ENCODE results near the gene PTPN21. TPM values are rescaled to one million over a fixed set of nuclear protein-coding genes. Genes with fewer than 3 reads are reported as not detected.
A peak's percentile ranks its signal among the peaks of the same experiment; 100 is the strongest.

PTPN21 gene
- total RNA-seq, 4 donors from 2014 or later = 25.6 to 35.5 (median 32.2) TPM

DNA sequence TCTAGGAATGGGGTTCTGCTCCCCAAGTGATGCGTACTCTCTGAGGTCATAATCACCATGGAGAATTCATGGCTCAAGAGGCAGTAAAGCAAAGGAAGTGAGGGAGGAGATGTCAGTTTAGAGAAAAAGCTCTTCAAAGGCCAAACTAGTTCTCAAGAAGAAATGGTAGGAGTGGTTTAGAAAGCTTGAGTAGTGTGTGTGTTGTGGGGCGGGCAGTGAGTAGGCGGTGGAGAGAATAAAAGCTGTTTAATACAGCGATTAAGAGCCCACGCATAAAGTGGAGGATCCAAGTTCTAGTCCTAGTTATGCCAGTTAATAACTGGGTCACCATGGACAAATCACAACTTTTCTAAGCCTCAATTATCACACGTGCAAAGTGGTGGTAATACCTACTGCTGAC, 55.6 kb downstream of the PTPN21 start:
- Histone ChIP-seq H3K27me3 (no peaks in the 10 kb centered on the region), H3K27ac (peak overlapping the region in 2 of 4 donors; percentile 25 to 58), H3K4me3 (no peak overlapping the region), H3K9me3 (no peaks in the 10 kb centered on the region), H3K4me1 (peaks cover 0 to 12% (median 8%) of the 10 kb centered on the region in 4 donors), H3K36me3 (peaks cover 0 to 64% (median 0%) of the 10 kb centered on the region in 3 donors)
- no peak for DNase-seq (ENCODE audit: low spot score in 2 of 2)
- 66 to 71% methylated on average over 6 of the region's 6 CpGs for WGBS, 2 donors
- TF ChIP-seq EP300 (IDR thresholded peaks at IDR 0.05) = no peak
- no peak for TF ChIP-seq CTCF (IDR thresholded peaks at IDR 0.05)
- TF ChIP-seq POLR2A (IDR thresholded peaks at IDR 0.05) = no peak

DNA sequence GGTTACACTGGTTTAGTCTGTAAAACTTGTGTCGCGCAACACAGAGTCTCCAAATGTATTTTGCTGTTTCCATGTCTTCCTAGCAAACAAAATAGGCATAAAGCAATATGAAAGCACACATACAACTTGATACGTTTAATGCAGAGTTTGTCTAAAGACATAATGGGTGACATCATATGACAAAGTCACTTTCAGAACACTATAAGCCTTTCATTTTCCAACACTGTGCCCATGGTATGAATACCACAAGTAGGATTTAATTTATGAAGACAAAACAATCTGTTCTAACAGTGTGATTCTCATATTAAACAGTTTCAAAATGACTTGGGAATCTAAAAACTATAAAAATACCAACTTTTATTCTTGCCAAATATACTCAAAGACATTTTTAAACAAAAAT, 58.4 kb downstream of the PTPN21 start:
- peaks cover 0 to 53% (median 0%) of the 10 kb centered on the region in 3 donors for H3K36me3 ChIP-seq
- H3K27ac ChIP-seq = peak overlapping the region in 3 of 4 donors; percentile 4 to 78 (median 71)
- no peaks in the 10 kb centered on the region for H3K9me3 ChIP-seq
- TF ChIP-seq CTCF (IDR thresholded peaks at IDR 0.05) (no peak), POLR2A (IDR thresholded peaks at IDR 0.05) (no peak), EP300 (IDR thresholded peaks at IDR 0.05) (peak in 1 of 2 donors; percentile 46)
- H3K27me3 ChIP-seq = no peaks in the 10 kb centered on the region
- WGBS, 2 donors = 58 to 60% methylated on average over 3 of the region's 3 CpGs
- no peak overlapping the region for H3K4me3 ChIP-seq
- peaks cover 0 to 18% (median 8%) of the 10 kb centered on the region in 4 donors for H3K4me1 ChIP-seq
- DNase-seq (ENCODE audit: low spot score in 2 of 2) = no peak

DNA sequence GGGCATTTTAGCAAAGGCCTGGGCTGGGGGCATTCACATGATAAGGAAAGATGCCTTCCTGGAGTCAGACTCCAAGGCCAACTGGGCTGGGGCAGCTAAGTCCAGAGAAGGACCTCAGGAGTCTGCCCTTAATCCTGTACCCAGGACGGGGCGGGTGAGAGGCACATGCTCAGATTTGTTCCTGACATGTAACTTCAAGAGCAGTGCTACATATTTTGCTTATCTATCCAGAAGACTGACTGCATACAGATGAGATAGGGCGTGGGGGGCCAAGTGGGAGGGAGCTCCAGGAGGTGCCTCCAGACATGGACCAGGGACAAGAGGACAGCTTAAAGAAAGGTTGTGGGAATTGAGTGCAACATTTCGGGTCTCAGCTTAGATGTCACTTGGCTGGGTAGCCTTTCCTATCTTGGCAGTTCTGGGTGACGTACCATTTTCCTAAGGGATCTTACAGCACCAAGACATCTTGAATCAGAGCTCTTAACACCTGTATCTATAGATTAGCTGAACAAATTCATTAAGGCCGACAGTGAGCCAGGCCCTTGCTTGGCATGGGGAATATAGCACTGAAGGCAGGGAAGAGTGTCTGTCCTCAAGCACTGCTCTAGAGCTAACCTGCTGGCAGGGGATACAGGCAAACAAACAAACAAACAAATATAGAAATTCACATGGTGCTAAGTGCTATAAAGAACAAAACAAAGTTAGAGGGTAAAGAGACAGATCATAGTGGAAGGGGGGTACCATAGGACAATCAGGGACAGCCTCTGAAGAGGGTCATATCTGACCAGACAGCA, 61.2 kb downstream of the PTPN21 start:
- H3K4me1 ChIP-seq = peaks cover 0 to 18% (median 8%) of the 10 kb centered on the region in 4 donors
- peak overlapping the region in 2 of 4 donors; percentile 76 to 77 for H3K27ac ChIP-seq
- TF ChIP-seq EP300 (IDR thresholded peaks at IDR 0.05) (no peak), POLR2A (IDR thresholded peaks at IDR 0.05) (no peak), CTCF (IDR thresholded peaks at IDR 0.05) (no peak)
- no peaks in the 10 kb centered on the region for H3K9me3 ChIP-seq
- H3K27me3 ChIP-seq = no peaks in the 10 kb centered on the region
- peaks cover 0 to 55% (median 0%) of the 10 kb centered on the region in 3 donors for H3K36me3 ChIP-seq
- DNase-seq (ENCODE audit: low spot score in 2 of 2) = no peak
- WGBS, 2 donors = 89 to 96% methylated on average over 6 of the region's 6 CpGs
- no peak overlapping the region for H3K4me3 ChIP-seq

- no peaks in the 10 kb centered on the region for H3K27me3 ChIP-seq
- no peak overlapping the region for H3K4me3 ChIP-seq
- H3K36me3 ChIP-seq = peaks cover 0 to 59% (median 0%) of the 10 kb centered on the region in 3 donors
- TF ChIP-seq POLR2A (IDR thresholded peaks at IDR 0.05) (no peak), EP300 (IDR thresholded peaks at IDR 0.05) (no peak), CTCF (IDR thresholded peaks at IDR 0.05) (peak; percentile 81 to 90 (median 85))
- 46 to 48% methylated on average over 12 of the region's 12 CpGs for WGBS, 2 donors
- H3K27ac ChIP-seq = peak overlapping the region in 3 of 4 donors; percentile 22 to 77 (median 76)
- no peaks in the 10 kb centered on the region for H3K9me3 ChIP-seq
- peaks cover 0 to 12% (median 4%) of the 10 kb centered on the region in 4 donors for H3K4me1 ChIP-seq
- peak; percentile 42 to 99 for DNase-seq (ENCODE audit: low spot score in 2 of 2)
Measured at GRCh38 chr14:88492272-88493089, 62.3 kb downstream of the PTPN21 start.

Measured in tibial nerve (tissue), 4 donors.